Measurements from ENCODE around the gene SCGB2B2. TPM values are rescaled to one million over a fixed set of nuclear protein-coding genes. Genes with fewer than 3 reads are reported as not detected.

Gene SCGB2B2
- total RNA-seq, 1 experiment from 2014 or later: not detected

DNA sequence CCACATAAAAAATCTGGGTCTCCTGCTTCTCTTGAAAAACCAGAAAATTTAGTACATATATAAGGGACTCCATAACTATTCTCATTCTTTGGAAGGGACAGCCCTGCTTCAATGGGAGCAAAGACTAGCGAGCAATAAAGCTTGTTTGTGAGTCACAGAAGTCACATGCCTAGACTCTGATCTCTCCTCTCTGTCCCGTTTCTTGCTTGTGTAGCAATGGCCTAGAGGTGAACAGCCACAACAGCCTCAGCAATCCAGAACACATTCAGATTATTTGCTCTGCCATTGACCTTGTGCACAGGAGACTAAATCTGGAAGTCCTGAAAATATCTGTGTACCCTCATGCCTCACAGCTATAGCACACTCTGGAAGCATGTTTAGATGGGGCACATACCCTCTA is 43.2 kb downstream of the SCGB2B2 start:
- H3K9me3 ChIP-seq (replicated peaks): no peaks in the 10 kb centered on the region; the same call in none of the 2 replicates
- no peaks in the 10 kb centered on the region for H3K36me3 ChIP-seq
- DNase-seq (ENCODE audit: low read depth in 1 of 2, low spot score in 2 of 2): no peak
- H3K27ac ChIP-seq: no peak overlapping the region
- no peak overlapping the region for H3K4me3 ChIP-seq
- H3K27me3 ChIP-seq (replicated peaks): no peaks in the 10 kb centered on the region
- no peaks in the 10 kb centered on the region for H3K4me1 ChIP-seq (replicated peaks)

Other genes starting within 250 kb of the SCGB2B2 start
- gene UBA2, start 248.8 kb downstream of the SCGB2B2 start, total RNA-seq (2014; rRNA removed; shearing (Covaris generic)): 187 and 209 TPM in 2 replicates
- 41.5 and 53.0 TPM in 2 replicates for gene WTIP, start 195.4 kb downstream of the SCGB2B2 start, total RNA-seq (2014; rRNA removed; shearing (Covaris generic))
- 19.5 and 19.7 TPM in 2 replicates for gene ZNF302, start 519 bp upstream of the SCGB2B2 start, total RNA-seq (2014; rRNA removed; shearing (Covaris generic))
- 15.9 and 26.4 TPM in 2 replicates for gene ZNF181, start 57.1 kb upstream of the SCGB2B2 start, total RNA-seq (2014; rRNA removed; shearing (Covaris generic))
- gene ZNF599, start 96.1 kb upstream of the SCGB2B2 start, total RNA-seq (2014; rRNA removed; shearing (Covaris generic)): 7.8 and 12.0 TPM in 2 replicates
- gene ZNF30, start 249.7 kb upstream of the SCGB2B2 start, total RNA-seq (2014; rRNA removed; shearing (Covaris generic)): 2.8 and 4.3 TPM in 2 replicates